Stimulated activated CD4-positive, alpha-beta T cell treated with anti-CD3 and anti-CD28 coated beads, TNF-alpha, amount 100 ng/mL, for 48 hours (primary cell): Measurements from ENCODE around the gene KLHL28.

Source experiments
- DNase-seq, 3 donors: peaks; one replicate each; pipeline ENCODE4 v3.0.0-alpha.2; 2020; ENCODE audit warnings: low read depth in 3 of 3

The KLHL28 gene

GRCh38 chr14:44960646-44961045, 1.1 kb downstream of the KLHL28 start:
- DNase-seq = no peak

- no peak for DNase-seq
These were observed 1.6 kb downstream of the KLHL28 start for GRCh38 chr14:44960146-44960545.

GRCh38 chr14:44959538-44959937, 2.2 kb downstream of the KLHL28 start:
- DNase-seq = no peak

- no peak for DNase-seq
These were observed 4.9 kb downstream of the KLHL28 start for GRCh38 chr14:44956866-44957265.

- DNase-seq = no peak
These were observed 6.2 kb downstream of the KLHL28 start for GRCh38 chr14:44955528-44955927.

- DNase-seq = no peak
These were observed 7.0 kb downstream of the KLHL28 start for GRCh38 chr14:44954750-44955149.

GRCh38 chr14:44952391-44953110, 9.2 kb downstream of the KLHL28 start:
- DNase-seq = no peak

GRCh38 chr14:44951051-44951450, 10.7 kb downstream of the KLHL28 start:
- no peak for DNase-seq

GRCh38 chr14:44945264-44945663, 16.5 kb downstream of the KLHL28 start:
- DNase-seq = no peak

GRCh38 chr14:44944107-44944506, 17.6 kb downstream of the KLHL28 start:
- DNase-seq = no peak

- DNase-seq = no peak
These were observed 19.3 kb downstream of the KLHL28 start for GRCh38 chr14:44942436-44942835.

- DNase-seq = no peak
These were observed 20.2 kb downstream of the KLHL28 start for GRCh38 chr14:44941591-44941990.

- DNase-seq = no peak
These were observed 20.8 kb downstream of the KLHL28 start for GRCh38 chr14:44940944-44941343.

GRCh38 chr14:44940211-44940610, 21.5 kb downstream of the KLHL28 start:
- no peak for DNase-seq

- no peak for DNase-seq
These were observed 24.2 kb downstream of the KLHL28 start for GRCh38 chr14:44937547-44937946.

- no peak for DNase-seq
These were observed 26.6 kb downstream of the KLHL28 start for GRCh38 chr14:44935155-44935554.

- no peak for DNase-seq
These were observed 33.0 kb downstream of the KLHL28 start for GRCh38 chr14:44928793-44929192.

- no peak for DNase-seq
These were observed 46.9 kb downstream of the KLHL28 start for GRCh38 chr14:44914849-44915248.

- DNase-seq = no peak
These were observed 49.5 kb downstream of the KLHL28 start for GRCh38 chr14:44912041-44912869.

- no peak for DNase-seq
These were observed 50.9 kb downstream of the KLHL28 start for GRCh38 chr14:44910821-44911220.

- DNase-seq = no peak
These were observed 60.1 kb downstream of the KLHL28 start for GRCh38 chr14:44901696-44902095.

- DNase-seq = no peak
These were observed 63.2 kb downstream of the KLHL28 start for GRCh38 chr14:44898551-44898950.

- DNase-seq = no peak
These were observed 63.9 kb downstream of the KLHL28 start for GRCh38 chr14:44897845-44898151.
